AG04449 (cell line): ENCODE measurements around the gene CILP.

Experiments used
- CTCF ChIA-PET: fragments of 350-600 bp; formaldehyde crosslinking; extraction: SDS; loops from one replicate; lab custom pipeline; 2021; ENCODE audit warnings: antibody characterized with exemption; lab: Yijun Ruan, JAX
- POLR2A ChIA-PET: fragments of 400-600, 350-600 bp; formaldehyde crosslinking; extraction: SDS; loops from one replicate; lab custom pipeline; 2020; ENCODE audit warnings: antibody characterized with exemption, inconsistent platforms; lab: Yijun Ruan, JAX
- DNase-seq: peaks from one replicate; pipeline ENCODE4 v3.0.0-alpha.2; 2010; ENCODE audit warnings: low read depth, low spot score
- H3K4me3 ChIP-seq: 2 replicates; pipeline ENCODE4 v1.5.1; 2011; ENCODE audit warnings: low read depth, mild to moderate bottlenecking, control low read depth, low read length
- CTCF ChIP-seq: IDR thresholded peaks from one replicate; pipeline ENCODE4 v1.5.1; 2011; ENCODE audit warnings: mild to moderate bottlenecking, moderate library complexity, low read length, control low read depth, inconsistent platforms; ENCODE audit not compliant: insufficient read depth; ENCODE audit errors: missing control alignments

Gene CILP

GRCh38 chr15:65210770-65211481 is at the start of gene CILP:
Gene CILP, minus strand, starts transcription at chr15:65211473. Its CDS starts 1,718 bp downstream, at chr15:65209755.
- ChIA-PET POLR2A (interaction anchor here (1.1 kb wide), 1 partner anchor 94 kb away, joined by 8 read pairs; the partner anchor contains the start of gene RNU5B-1), CTCF (interaction anchor here (0.8 to 1.8 kb wide), 3 partner anchors 10 to 60 kb away, joined by 3 to 6 read pairs (median 6); no protein-coding TSS in a partner anchor)
- no peak for TF ChIP-seq CTCF
- no peak for DNase-seq
- H3K4me3 ChIP-seq: no peak within 1 kb of the TSS

- no peak overlapping the region for H3K4me3 ChIP-seq
- CTCF ChIA-PET: interaction anchor here (7.9 kb wide), 1 partner anchor 10 kb away, joined by 49 read pairs; no protein-coding TSS in a partner anchor
- DNase-seq: no peak
- no peak for TF ChIP-seq CTCF
- POLR2A ChIA-PET: no interaction called here
These were observed 49.7 kb upstream of the CILP start for GRCh38 chr15:65260968-65261367.

GRCh38 chr15:65259367-65259797 is 48.1 kb upstream of the CILP start:
- POLR2A ChIA-PET: no interaction called here
- CTCF ChIA-PET: interaction anchor here (7.9 kb wide), 1 partner anchor 12 kb away, joined by 49 read pairs; no protein-coding TSS in a partner anchor
- no peak overlapping the region for H3K4me3 ChIP-seq
- no peak for TF ChIP-seq CTCF
- DNase-seq: no peak

- H3K4me3 ChIP-seq: no peak overlapping the region
- CTCF ChIA-PET: interaction anchor here (0.8 to 7.9 kb wide), 3 partner anchors 13 to 70 kb away, joined by 3 to 49 read pairs (median 4); no protein-coding TSS in a partner anchor
- POLR2A ChIA-PET: no interaction called here
- DNase-seq: no peak
- no peak for TF ChIP-seq CTCF
These were observed 47.3 kb upstream of the CILP start for GRCh38 chr15:65258375-65259262.

- H3K4me3 ChIP-seq: no peak overlapping the region
- CTCF ChIA-PET: interaction anchor here (2.1 kb wide), 1 partner anchor 15 kb away, joined by 8 read pairs; no protein-coding TSS in a partner anchor
- POLR2A ChIA-PET: no interaction called here
- DNase-seq: no peak
- no peak for TF ChIP-seq CTCF
These were observed 44.3 kb upstream of the CILP start for GRCh38 chr15:65255486-65256140.
